Heart left ventricle (tissue), 16 donors: ENCODE measurements around the gene MIPOL1. TPM values are rescaled to one million over a fixed set of nuclear protein-coding genes. Genes with fewer than 3 reads are reported as not detected.
"Not testable (repeated sequence)": the region's sequence is repeated elsewhere in the genome, so short reads cannot be mapped to it uniquely, and the experiment has no call there.

Experiments used
- ATAC-seq, 4 donors: fragments of 200-7000 bp; cut with Tn5 transposase; one replicate each; pipeline ENCODE4 v1.9.1; 2020 to 2022; ENCODE audit warnings: moderate library complexity in 4 of 4, mild to moderate bottlenecking in 3 of 4, moderate number of reproducible peaks in 1 of 4
- DNase-seq, 5 donors: peaks; one replicate each; pipeline ENCODE4 v3.0.0-alpha.2; 2020
- H3K27ac ChIP-seq, 12 donors: fragments of 200-600 bp; sonication (generic) in 4 of 12; one replicate each; pipeline versions ENCODE4 v1.5.0 to v1.8.0; 2016 to 2022; ENCODE audit warnings: mild to moderate bottlenecking in 2 of 12
- H3K27me3 ChIP-seq, 9 donors: fragments of 200-600 bp; sonication (generic) in 2 of 9; one replicate each; pipeline versions ENCODE4 v1.5.1 to v1.8.0; 2016 to 2022; ENCODE audit warnings: mild to moderate bottlenecking in 3 of 9
- H3K36me3 ChIP-seq, 9 donors: fragments of 200-600 bp; sonication (generic) in 2 of 9; one replicate each; pipeline versions ENCODE4 v1.5.0 to v1.8.0; 2018 to 2022; ENCODE audit warnings: mild to moderate bottlenecking in 2 of 9
- H3K4me1 ChIP-seq, 12 donors: fragments of 200-600 bp; sonication (generic) in 4 of 12; one replicate each; pipeline versions ENCODE4 v1.5.0 to v1.8.0; 2016 to 2022; ENCODE audit warnings: mild to moderate bottlenecking in 3 of 12
- H3K4me3 ChIP-seq, 12 donors: fragments of 200-600 bp; sonication (generic) in 4 of 12; one replicate each; pipeline versions ENCODE4 v1.5.0 to v1.8.0; 2017 to 2022; ENCODE audit warnings: mild to moderate bottlenecking in 9 of 12, moderate library complexity in 4 of 12
- H3K9me3 ChIP-seq, 12 donors: fragments of 200-600 bp; sonication (generic) in 4 of 12; one replicate each; pipeline versions ENCODE4 v1.5.0 to v1.8.0; 2016 to 2022; ENCODE audit warnings: mild to moderate bottlenecking in 1 of 12
- CTCF ChIP-seq, 12 donors: fragments of 200-600 bp; sonication (generic) in 4 of 12; IDR thresholded peaks; one replicate each; pipeline versions ENCODE4 v1.5.0 to v1.8.0; 2018 to 2022; ENCODE audit warnings: antibody characterized with exemption in 12 of 12, mild to moderate bottlenecking in 5 of 12
- POLR2A ChIP-seq, 2 donors: fragments of 450-650 bp; IDR thresholded peaks; one replicate each; pipeline ENCODE4 v1.6.1; 2017; ENCODE audit warnings: antibody characterized with exemption in 2 of 2, mild to moderate bottlenecking in 2 of 2, moderate library complexity in 2 of 2
- WGBS, 4 donors: extraction: QIAGEN DNeasy Blood & Tissue Kit in 2 of 4; methylation state at CpG; one replicate each; pipeline versions ENCODE4 v1.1.5 to v1.1.7; 2013 to 2018; 5-methylcytosine and 5-hydroxymethylcytosine counted together
- intact Hi-C, 10 donors: fragments of 100-400 bp; cut with DNase I; formaldehyde crosslinking; loops; one replicate each; pipeline versions ENCODE4 v1.11.1 to v1.14.2; 2022
- polyA plus RNA-seq, 2 donors: library from polyadenylated mRNA; stranded (reverse); fragments of 200-250 nt; gene quantifications; one replicate each; pipeline ENCODE4 v1.2.3, GENCODE V29; 2013
- total RNA-seq, 9 donors: library from RNA; depleted of rRNA in 2 of 9; stranded (reverse); fragments of >200 nt in 2 of 9; fragmentation: NEBNext Ultra II Directional in 3 of 9; extraction: Animal tissue kit (Norgen Biotek cat#: 25700) in 3 of 9; gene quantifications; one replicate each; pipeline versions ENCODE4 v1.1.0 to v1.2.4, GENCODE V29; 2016 to 2023
- donor health status: ischemic (EF 13 %, LVEDD 7.1; RV severe dilation, severe dysfunction).
- donor health status: healthy with polysubstance abuse.
- donor health status: DM: no; HTN: yes; CAD: no.
- donor health status: DM: no; HTN: no; CAD: no.
- donor health status: ischemic (EF 25% LVEDD 6.9; RV normal size, moderate dysfunction).
- donor health status: ischemic (EF 25% LVEDD 5.7; RV mildly dilated, moderate dysfunction).
- donor health status: healthy.
- donor health status: DM: yes; HTN: yes; CAD: no.
- donor health status: ischemic (EF 35%, LVEDD 5.7; RV mildly dilated, moderate dysfunction).
- donor health status: nonischemic (EF 11% LVEDD 7.7; RV severe dilation, severe dysfunction).
- donor health status: DM: yes; HTN: yes; CAD: no.
- donor health status: PGD.
- donor health status: ischemic (EF 29% LVEDD 5.4; RV normal size, mild dysfunction).
- donor health status: nonischemic (EF 23%, LVEDD 6.1; RV moderate dilation, normal function).

Gene MIPOL1
- total and polyA plus RNA-seq, 11 donors: 0.99 to 7.3 (median 5.0) TPM

- intact Hi-C loops: no loop called here
- H3K27ac ChIP-seq: no peak overlapping the region
- peaks cover 0 to 18% (median 4%) of the 10 kb centered on the region in 9 donors for H3K36me3 ChIP-seq
- no peaks in the 10 kb centered on the region for H3K9me3 ChIP-seq
- ATAC-seq (no peak), DNase-seq (no peak)
- TF ChIP-seq POLR2A (IDR thresholded peaks at IDR 0.05) (no peak), CTCF (IDR thresholded peaks at IDR 0.05) (no peak)
- no peaks in the 10 kb centered on the region for H3K4me1 ChIP-seq
- no peaks in the 10 kb centered on the region for H3K27me3 ChIP-seq
- no peak overlapping the region for H3K4me3 ChIP-seq
Observed at GRCh38 chr14:37284760-37285159, 87.0 kb downstream of the MIPOL1 start.

- intact Hi-C loops: no loop called here
- no peaks in the 10 kb centered on the region for H3K9me3 ChIP-seq
- peaks cover 0 to 21% (median 4%) of the 10 kb centered on the region in 9 donors for H3K36me3 ChIP-seq
- no peak for ATAC-seq
- H3K27me3 ChIP-seq: no peaks in the 10 kb centered on the region
- no peak overlapping the region for H3K27ac ChIP-seq
- no peak overlapping the region for H3K4me3 ChIP-seq
- no peak for DNase-seq
- 91 to 93% (median 92%) methylated on average over 5 of the region's 5 CpGs for WGBS, 4 donors
- no peaks in the 10 kb centered on the region for H3K4me1 ChIP-seq
- TF ChIP-seq CTCF (IDR thresholded peaks at IDR 0.05) (no peak), POLR2A (IDR thresholded peaks at IDR 0.05) (no peak)
Observed at GRCh38 chr14:37285220-37285619, 87.5 kb downstream of the MIPOL1 start.

- ATAC-seq: no peak
- intact Hi-C loops: no loop called here
- no peak for DNase-seq
- TF ChIP-seq CTCF (IDR thresholded peaks at IDR 0.05) (no peak), POLR2A (IDR thresholded peaks at IDR 0.05) (no peak)
- Histone ChIP-seq H3K27me3 (no peaks in the 10 kb centered on the region), H3K9me3 (peaks cover 0 to 3% (median 0%) of the 10 kb centered on the region in 12 donors), H3K4me3 (no peak overlapping the region), H3K4me1 (no peaks in the 10 kb centered on the region), H3K27ac (no peak overlapping the region), H3K36me3 (peaks cover 0 to 39% (median 4%) of the 10 kb centered on the region in 9 donors)
- WGBS, 4 donors: 36 to 72% (median 54%) methylated on average over 2 of the region's 2 CpGs
Observed at GRCh38 chr14:37289688-37290087, 92.0 kb downstream of the MIPOL1 start.

GRCh38 chr14:37295262-37295661 lies 97.5 kb downstream of the MIPOL1 start:
- DNase-seq, intact Hi-C loops, H3K27ac ChIP-seq, H3K4me1 ChIP-seq, H3K27me3 ChIP-seq, ATAC-seq, H3K4me3 ChIP-seq, H3K9me3 ChIP-seq: not testable (repeated sequence)
- H3K36me3 ChIP-seq: peaks cover 0 to 18% (median 0%) of the 10 kb centered on the region in 9 donors
- WGBS, 4 donors: 87 to 100% (median 93%) methylated on average over 1 of the region's 1 CpG

- intact Hi-C loops: no loop called here
- Histone ChIP-seq H3K9me3 (no peaks in the 10 kb centered on the region), H3K27me3 (no peaks in the 10 kb centered on the region), H3K4me3 (no peak overlapping the region), H3K4me1 (no peaks in the 10 kb centered on the region), H3K27ac (no peak overlapping the region), H3K36me3 (no peaks in the 10 kb centered on the region)
- 93 to 99% (median 97%) methylated on average over 1 of the region's 1 CpG for WGBS, 4 donors
- TF ChIP-seq CTCF (IDR thresholded peaks at IDR 0.05): no peak
- no peak for DNase-seq
- ATAC-seq: no peak
Observed at GRCh38 chr14:37311252-37311651, 113.5 kb downstream of the MIPOL1 start.
